Neuron (in vitro differentiated cells): Measurements from ENCODE around the gene MYO1F.
"Not testable (repeated sequence)": the region's sequence is repeated elsewhere in the genome, so short reads cannot be mapped to it uniquely, and the experiment has no call there.

Experiments used
- H2AFZ ChIP-seq: one replicate; pipeline ENCODE4 v1.6.1; 2013; ENCODE audit warnings: low read depth, mild to moderate bottlenecking, inconsistent platforms, low read length, moderate library complexity
- H3K27me3 ChIP-seq: one replicate; pipeline ENCODE4 v1.6.1; 2013; ENCODE audit warnings: low read length; ENCODE audit not compliant: insufficient read depth
- H3K36me3 ChIP-seq: one replicate; pipeline ENCODE4 v1.6.1; 2013; ENCODE audit warnings: low read length; ENCODE audit not compliant: insufficient read depth
- H3K4me1 ChIP-seq: one replicate; pipeline ENCODE4 v1.6.1; 2013; ENCODE audit warnings: low read length; ENCODE audit not compliant: insufficient read depth
- H3K4me3 ChIP-seq: 2 replicates; pipeline ENCODE4 v1.5.1; 2013; ENCODE audit warnings: mild to moderate bottlenecking, low read length, moderate library complexity
- H3K9me3 ChIP-seq: one replicate; pipeline ENCODE4 v1.6.1; 2013; ENCODE audit warnings: low read length

The MYO1F gene

DNA sequence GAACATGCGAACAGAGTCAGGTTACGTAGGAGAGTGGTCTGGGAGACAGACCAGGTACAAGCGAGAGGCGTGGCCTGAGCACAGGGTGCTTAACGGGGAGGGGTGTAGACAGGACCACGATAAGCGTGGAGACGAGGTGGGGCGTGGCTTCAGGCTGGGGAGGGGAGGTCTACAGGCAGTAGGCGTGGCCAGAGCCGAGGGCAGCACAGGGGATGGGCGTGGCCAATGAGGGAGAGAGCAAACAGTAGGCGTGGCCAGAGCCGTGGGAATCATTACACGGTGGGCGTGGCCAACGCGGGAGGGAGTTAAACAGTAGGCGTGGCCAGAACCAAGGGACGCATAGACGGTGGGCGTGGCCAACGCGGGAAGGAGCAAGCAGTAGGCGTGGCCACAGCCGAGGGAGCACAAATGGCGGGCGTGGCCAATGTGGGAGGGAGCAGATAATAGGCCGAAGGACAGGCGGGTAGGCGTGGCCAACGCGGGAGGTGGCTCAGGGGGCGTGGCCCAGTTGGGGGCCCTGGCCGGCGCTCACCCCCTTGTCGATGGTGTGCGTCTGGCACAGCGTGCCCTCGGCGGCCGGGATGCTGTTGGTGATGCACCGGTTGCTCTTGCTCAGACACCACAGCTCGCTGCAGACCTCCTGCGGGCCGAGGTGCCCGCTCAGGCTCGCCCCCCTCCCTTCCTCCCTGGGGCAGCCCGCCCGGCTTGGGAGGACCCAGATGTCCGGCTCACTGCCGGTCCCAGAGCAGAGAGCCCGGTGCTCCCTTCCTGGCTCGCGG lies 15.2 kb upstream of the MYO1F start:
- H2AFZ ChIP-seq, result no peak overlapping the region
- peaks cover 24% of the 10 kb centered on the region for H3K36me3 ChIP-seq
- H3K9me3 ChIP-seq, result peaks cover 9% of the 10 kb centered on the region
- no peaks in the 10 kb centered on the region for H3K4me1 ChIP-seq
- H3K4me3 ChIP-seq, result peak overlapping the region; percentile 28
- no peaks in the 10 kb centered on the region for H3K27me3 ChIP-seq

GRCh38 chr19:8589177-8589714 lies 12.0 kb upstream of the MYO1F start:
- Histone ChIP-seq H3K4me1 (no peaks in the 10 kb centered on the region), H3K36me3 (peaks cover 7% of the 10 kb centered on the region), H3K9me3 (peaks cover 6% of the 10 kb centered on the region), H3K4me3 (no peak overlapping the region), H2AFZ (no peak overlapping the region), H3K27me3 (no peaks in the 10 kb centered on the region)

GRCh38 chr19:8585894-8586750 lies 8.9 kb upstream of the MYO1F start:
- H2AFZ ChIP-seq, result no peak overlapping the region
- no peaks in the 10 kb centered on the region for H3K4me1 ChIP-seq
- peaks cover 4% of the 10 kb centered on the region for H3K36me3 ChIP-seq
- no peak overlapping the region for H3K4me3 ChIP-seq
- H3K27me3 ChIP-seq, result no peaks in the 10 kb centered on the region
- H3K9me3 ChIP-seq, result no peaks in the 10 kb centered on the region

DNA sequence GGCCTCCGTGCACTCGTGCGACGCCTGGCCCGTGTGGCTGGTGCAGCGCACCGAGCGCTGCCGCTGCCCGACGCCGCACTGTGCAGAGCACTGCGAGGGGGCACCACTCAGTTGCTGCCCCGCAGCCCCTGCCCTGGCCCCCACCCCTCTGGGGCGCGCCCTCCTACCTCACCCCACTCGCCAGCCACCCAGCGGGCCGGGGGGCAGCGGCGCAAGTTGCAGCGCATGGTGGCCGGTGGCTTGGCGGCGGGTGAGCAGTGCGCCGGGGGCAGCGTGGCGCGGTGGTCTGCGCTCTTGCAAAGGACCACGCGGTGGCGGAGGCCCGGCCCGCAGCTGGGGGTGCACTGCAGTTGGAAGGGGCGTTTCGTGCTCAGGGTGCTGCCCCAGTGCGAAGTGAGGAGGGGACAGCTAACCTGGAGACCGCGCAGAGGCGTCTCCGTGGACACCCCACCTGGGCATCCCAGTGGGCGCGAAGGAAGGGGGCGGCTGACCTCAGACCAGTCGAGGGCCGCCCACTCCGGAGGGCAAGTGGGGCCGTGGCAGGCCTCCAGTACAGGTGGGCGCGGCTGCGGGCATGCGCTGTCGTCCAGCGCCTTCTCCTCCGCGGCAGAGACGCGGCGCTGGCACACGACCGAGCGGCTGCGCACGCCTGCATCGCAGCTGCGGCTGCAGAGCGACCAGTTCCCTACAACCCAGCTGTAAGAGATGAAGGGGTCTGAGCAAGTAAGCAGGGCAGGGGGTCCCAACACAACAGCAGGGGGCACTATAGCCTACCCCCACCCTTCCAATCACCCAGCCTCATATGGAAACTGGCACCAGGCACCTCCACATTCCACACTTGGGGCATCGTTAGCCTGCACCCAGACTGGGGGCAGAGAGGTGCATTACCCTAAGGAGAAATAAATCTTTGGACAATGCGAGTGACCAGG lies 8.0 kb upstream of the MYO1F start:
- H3K36me3 ChIP-seq, result peaks cover 4% of the 10 kb centered on the region
- no peaks in the 10 kb centered on the region for H3K4me1 ChIP-seq
- no peaks in the 10 kb centered on the region for H3K27me3 ChIP-seq
- no peak overlapping the region for H3K4me3 ChIP-seq
- no peak overlapping the region for H2AFZ ChIP-seq
- no peaks in the 10 kb centered on the region for H3K9me3 ChIP-seq

DNA sequence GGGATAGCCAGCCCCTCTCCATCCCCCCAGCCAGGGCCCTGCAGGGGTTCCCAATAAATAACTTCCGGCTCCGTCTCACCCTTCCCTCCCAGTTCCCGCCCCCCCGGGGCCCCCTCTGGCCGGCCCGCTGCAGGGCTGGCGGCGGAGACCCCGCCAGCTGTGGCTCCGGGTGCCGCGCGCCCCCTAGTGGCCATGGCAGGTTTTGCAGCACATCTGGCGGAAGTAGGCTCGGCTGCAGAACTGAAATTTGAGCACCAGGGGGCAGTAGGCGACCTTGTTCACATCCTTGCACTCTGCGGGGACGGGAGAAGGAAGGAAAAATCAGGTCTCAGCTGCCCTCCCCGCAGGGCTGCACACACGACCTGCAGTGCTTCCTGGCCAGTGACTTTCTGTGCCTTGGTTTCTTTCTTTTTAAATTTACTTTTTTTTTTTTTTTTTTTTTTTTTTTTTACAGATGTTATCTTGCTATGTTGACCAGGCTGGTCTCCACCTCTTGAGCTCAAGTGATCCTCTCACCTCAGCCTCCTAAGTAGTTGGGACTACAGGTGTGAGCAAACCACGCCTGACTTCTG lies 3.6 kb upstream of the MYO1F start:
- no peaks in the 10 kb centered on the region for H3K9me3 ChIP-seq
- H2AFZ ChIP-seq, result no peak overlapping the region
- H3K4me3 ChIP-seq, result no peak overlapping the region
- no peaks in the 10 kb centered on the region for H3K4me1 ChIP-seq
- H3K36me3 ChIP-seq, result peaks cover 4% of the 10 kb centered on the region
- no peaks in the 10 kb centered on the region for H3K27me3 ChIP-seq

DNA sequence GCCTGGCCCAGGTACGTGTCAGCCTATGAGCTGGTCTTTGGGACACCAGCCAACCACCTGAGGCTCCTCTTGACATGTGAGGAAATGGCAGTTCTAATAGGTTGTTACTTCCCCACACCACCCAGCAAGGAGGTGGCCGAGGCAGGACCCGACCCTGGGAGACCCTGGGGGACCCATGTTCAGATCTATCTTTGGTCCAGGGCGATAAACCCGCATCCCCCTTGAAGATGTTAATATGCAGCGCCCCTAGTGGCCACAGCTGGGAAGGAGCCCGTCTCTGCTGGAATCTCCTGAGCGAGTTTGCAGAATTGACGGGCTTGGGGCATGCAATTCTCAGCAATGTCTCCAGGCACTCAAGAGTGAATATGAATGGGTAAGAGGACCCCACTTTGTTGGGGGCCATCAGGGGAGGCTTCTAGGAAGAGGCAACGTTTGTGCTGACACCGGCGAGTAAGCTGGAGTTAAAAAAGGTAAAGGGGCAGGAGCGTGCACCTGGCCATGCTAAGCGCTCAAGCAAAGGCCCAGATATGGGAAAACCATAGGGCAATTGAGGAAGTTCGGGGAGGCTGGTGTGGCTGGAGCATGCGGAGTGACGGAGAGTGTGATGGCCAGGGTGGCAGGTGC lies 1.5 kb upstream of the MYO1F start:
- no peaks in the 10 kb centered on the region for H3K27me3 ChIP-seq
- H3K9me3 ChIP-seq, result no peaks in the 10 kb centered on the region
- H3K4me3 ChIP-seq, result no peak overlapping the region
- no peaks in the 10 kb centered on the region for H3K4me1 ChIP-seq
- no peaks in the 10 kb centered on the region for H3K36me3 ChIP-seq
- H2AFZ ChIP-seq, result no peak overlapping the region

- H3K4me1 ChIP-seq, result no peaks in the 10 kb centered on the region
- H3K36me3 ChIP-seq, result no peaks in the 10 kb centered on the region
- H2AFZ ChIP-seq, result no peak overlapping the region
- H3K9me3 ChIP-seq, result no peaks in the 10 kb centered on the region
- H3K27me3 ChIP-seq, result no peaks in the 10 kb centered on the region
- no peak overlapping the region for H3K4me3 ChIP-seq
These were observed 499 bp upstream of the MYO1F start for GRCh38 chr19:8577741-8578140.

- Histone ChIP-seq H3K9me3 (no peaks in the 10 kb centered on the region), H2AFZ (no peak overlapping the region), H3K27me3 (no peaks in the 10 kb centered on the region), H3K4me3 (no peak overlapping the region), H3K4me1 (no peaks in the 10 kb centered on the region), H3K36me3 (no peaks in the 10 kb centered on the region)
These were observed 809 bp downstream of the MYO1F start for GRCh38 chr19:8576273-8576993.

- H3K4me3 ChIP-seq, result no peak overlapping the region
- H3K9me3 ChIP-seq, result no peaks in the 10 kb centered on the region
- H3K36me3 ChIP-seq, result no peaks in the 10 kb centered on the region
These were observed 1.7 kb downstream of the MYO1F start for GRCh38 chr19:8575467-8575997.

DNA sequence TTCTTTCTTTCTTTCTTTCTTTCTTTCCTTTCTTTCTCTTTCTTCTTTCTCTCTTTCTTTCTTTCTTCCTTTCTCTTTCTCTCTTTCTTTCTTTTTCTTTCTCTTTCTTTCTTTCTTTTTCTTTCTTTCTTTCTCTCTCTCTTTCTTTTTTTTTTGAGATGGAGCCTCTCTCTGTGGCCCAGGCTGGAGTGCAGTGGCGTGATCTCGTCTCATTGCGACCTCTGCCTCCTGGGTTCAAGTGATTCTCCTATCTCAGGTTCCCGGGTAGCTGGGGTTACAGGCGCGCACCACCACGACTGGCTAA lies 2.7 kb downstream of the MYO1F start:
- H3K9me3 ChIP-seq, H3K27me3 ChIP-seq, H2AFZ ChIP-seq, H3K36me3 ChIP-seq, H3K4me3 ChIP-seq, H3K4me1 ChIP-seq: not testable (repeated sequence)

More at GRCh38 chr19:8575467-8575997, 1.7 kb downstream of the MYO1F start:
- Histone ChIP-seq H3K4me1 (no peaks in the 10 kb centered on the region), H2AFZ (no peak overlapping the region), H3K27me3 (no peaks in the 10 kb centered on the region)

- H3K36me3 ChIP-seq, result no peaks in the 10 kb centered on the region
- H3K4me3 ChIP-seq, result no peak overlapping the region
- no peak overlapping the region for H2AFZ ChIP-seq
- no peaks in the 10 kb centered on the region for H3K4me1 ChIP-seq
- H3K9me3 ChIP-seq, result no peaks in the 10 kb centered on the region
- H3K27me3 ChIP-seq, result no peaks in the 10 kb centered on the region
These were observed 3.9 kb downstream of the MYO1F start for GRCh38 chr19:8573316-8573715.
